ENCODE measurements around the gene OR5K3.

- TF ChIP-seq CTCF (conservative IDR thresholded peaks at IDR 0.05) (no peak), ZFX (IDR thresholded peaks at IDR 0.05) (no peak)
Measured at GRCh38 chr3:98372445-98372844, 18.0 kb upstream of the OR5K3 start.

Measured in C4-2B (cell line).